HG02678 (cell line): ENCODE measurements around the gene TAS1R2.
"Not testable (repeated sequence)": the region's sequence is repeated elsewhere in the genome, so short reads cannot be mapped to it uniquely, and the experiment has no call there.

Experiments used
- ATAC-seq: cut with Tn5 transposase; IDR thresholded peaks from one replicate; pipeline ENCODE4 v1.9.1; 2021; ENCODE audit warnings: mild to moderate bottlenecking, moderate library complexity; ENCODE audit not compliant: unreplicated experiment

Gene TAS1R2

GRCh38 chr1:18869847-18870594 lies 10.6 kb upstream of the TAS1R2 start:
- ATAC-seq, result no peak

GRCh38 chr1:18868801-18869424 lies 9.5 kb upstream of the TAS1R2 start:
- ATAC-seq, result no peak

- ATAC-seq, result no peak
Measured at GRCh38 chr1:18868354-18868753, 8.9 kb upstream of the TAS1R2 start.

- no peak for ATAC-seq
Measured at GRCh38 chr1:18866846-18867245, 7.4 kb upstream of the TAS1R2 start.

- ATAC-seq, result no peak
Measured at GRCh38 chr1:18866314-18866713, 6.9 kb upstream of the TAS1R2 start.

GRCh38 chr1:18865176-18865575 lies 5.7 kb upstream of the TAS1R2 start:
- ATAC-seq, result no peak

- no peak for ATAC-seq
Measured at GRCh38 chr1:18861590-18861989, 2.1 kb upstream of the TAS1R2 start.

- no peak for ATAC-seq
Measured at GRCh38 chr1:18861082-18861481, 1.6 kb upstream of the TAS1R2 start.

GRCh38 chr1:18858070-18858688 lies 1.3 kb downstream of the TAS1R2 start:
- ATAC-seq, result no peak

GRCh38 chr1:18856435-18856834 lies 3.0 kb downstream of the TAS1R2 start:
- no peak for ATAC-seq

- no peak for ATAC-seq
Measured at GRCh38 chr1:18855573-18855972, 3.9 kb downstream of the TAS1R2 start.

- no peak for ATAC-seq
Measured at GRCh38 chr1:18854331-18855025, 5.0 kb downstream of the TAS1R2 start.

- ATAC-seq, result no peak
Measured at GRCh38 chr1:18852501-18852900, 7.0 kb downstream of the TAS1R2 start.

GRCh38 chr1:18849261-18849711 lies 10.2 kb downstream of the TAS1R2 start:
- no peak for ATAC-seq

GRCh38 chr1:18847723-18848122 lies 11.7 kb downstream of the TAS1R2 start:
- not testable (repeated sequence) for ATAC-seq

GRCh38 chr1:18840145-18840544 lies 19.3 kb downstream of the TAS1R2 start:
- no peak for ATAC-seq

GRCh38 chr1:18836654-18837053 lies 22.8 kb downstream of the TAS1R2 start:
- ATAC-seq, result no peak

GRCh38 chr1:18832319-18832718 lies 27.1 kb downstream of the TAS1R2 start:
- ATAC-seq, result not testable (repeated sequence)

GRCh38 chr1:18831656-18832055 lies 27.8 kb downstream of the TAS1R2 start:
- ATAC-seq, result no peak

GRCh38 chr1:18830596-18830995 lies 28.9 kb downstream of the TAS1R2 start:
- no peak for ATAC-seq

GRCh38 chr1:18829671-18830070 lies 29.8 kb downstream of the TAS1R2 start:
- no peak for ATAC-seq
